ENCODE measurements around the gene SNRPA.
"Not testable (repeated sequence)": the region's sequence is repeated elsewhere in the genome, so short reads cannot be mapped to it uniquely, and the experiment has no call there.

The SNRPA gene

GRCh38 chr19:40721936-40722661 is 28.9 kb upstream of the SNRPA start:
- no peak for DNase-seq

GRCh38 chr19:40723661-40724254 is 27.2 kb upstream of the SNRPA start:
- DNase-seq, result no peak

GRCh38 chr19:40724315-40724714 is 26.7 kb upstream of the SNRPA start:
- no peak for DNase-seq

GRCh38 chr19:40724855-40725254 is 26.1 kb upstream of the SNRPA start:
- DNase-seq, result no peak

GRCh38 chr19:40726279-40726678 is 24.7 kb upstream of the SNRPA start:
- no peak for DNase-seq

GRCh38 chr19:40730065-40730464 is 20.9 kb upstream of the SNRPA start:
- not testable (repeated sequence) for DNase-seq

- DNase-seq, result not testable (repeated sequence)
Measured at GRCh38 chr19:40732304-40732703, 18.7 kb upstream of the SNRPA start.

GRCh38 chr19:40733149-40733548 is 17.9 kb upstream of the SNRPA start:
- DNase-seq, result no peak

- no peak for DNase-seq
Measured at GRCh38 chr19:40735013-40735771, 15.8 kb upstream of the SNRPA start.

- no peak for DNase-seq
Measured at GRCh38 chr19:40736661-40737060, 14.3 kb upstream of the SNRPA start.

GRCh38 chr19:40737102-40737644 is 13.8 kb upstream of the SNRPA start:
- DNase-seq, result no peak

GRCh38 chr19:40739030-40739839 is 11.8 kb upstream of the SNRPA start:
- DNase-seq, result no peak

GRCh38 chr19:40739871-40740703 is 10.9 kb upstream of the SNRPA start:
- no peak for DNase-seq

GRCh38 chr19:40740747-40741146 is 10.3 kb upstream of the SNRPA start:
- DNase-seq, result no peak

GRCh38 chr19:40741527-40742390 is 9.2 kb upstream of the SNRPA start:
- DNase-seq, result no peak

- no peak for DNase-seq
Measured at GRCh38 chr19:40742477-40742876, 8.5 kb upstream of the SNRPA start.

GRCh38 chr19:40742886-40743285 is 8.1 kb upstream of the SNRPA start:
- no peak for DNase-seq

GRCh38 chr19:40743926-40744325 is 7.1 kb upstream of the SNRPA start:
- no peak for DNase-seq

GRCh38 chr19:40744554-40745401 is 6.2 kb upstream of the SNRPA start:
- peak; percentile 20 for DNase-seq

GRCh38 chr19:40745402-40745780 is 5.6 kb upstream of the SNRPA start:
- peak; percentile 73 for DNase-seq

All from fibroblast of skin of scalp (primary cell).